Karpas-422 (cell line): Measurements from ENCODE around the gene PSMA4. TPM values are rescaled to one million over a fixed set of nuclear protein-coding genes. Genes with fewer than 3 reads are reported as not detected.

Experiments used
- DNase-seq: peaks from one replicate; pipeline ENCODE4 v3.0.0-alpha.2; 2015
- H2AFZ ChIP-seq: fragments of 200-600 bp; sonication (generic); 2 replicates; pipeline ENCODE4 v1.6.1; 2014; ENCODE audit warnings: antibody characterized with exemption, low read length, mixed read lengths
- H3K27ac ChIP-seq: fragments of 200-600 bp; sonication (generic); 2 replicates; pipeline ENCODE4 v1.5.1; 2014; ENCODE audit warnings: mild to moderate bottlenecking, low read length, moderate library complexity
- H3K27me3 ChIP-seq: fragments of 200-600 bp; sonication (generic); 2 replicates; pipeline ENCODE4 v1.6.1; 2014; ENCODE audit warnings: low read length, mixed read lengths
- H3K36me3 ChIP-seq: fragments of 200-600 bp; sonication (generic); 2 replicates; pipeline ENCODE4 v1.6.1; 2014; ENCODE audit warnings: low read length, mixed read lengths; ENCODE audit not compliant: insufficient read depth
- H3K4me1 ChIP-seq: fragments of 200-600 bp; sonication (generic); 2 replicates; pipeline ENCODE4 v1.6.1; 2014; ENCODE audit warnings: mild to moderate bottlenecking, low read length, mixed read lengths
- H3K4me2 ChIP-seq: fragments of 200-600 bp; sonication (generic); 2 replicates; pipeline ENCODE4 v1.6.1; 2014; ENCODE audit warnings: low read length, low read depth, mild to moderate bottlenecking; ENCODE audit not compliant: poor library complexity, severe bottlenecking
- H3K4me3 ChIP-seq: fragments of 200-600 bp; sonication (generic); 2 replicates; pipeline ENCODE4 v1.5.1; 2014; ENCODE audit warnings: mild to moderate bottlenecking, antibody characterized with exemption, low read length, mixed read lengths
- H3K79me2 ChIP-seq: fragments of 200-600 bp; sonication (generic); 2 replicates; pipeline ENCODE4 v1.6.1; 2014; ENCODE audit warnings: mild to moderate bottlenecking, low read length, mixed read lengths
- H3K9ac ChIP-seq: fragments of 200-600 bp; sonication (generic); 2 replicates; pipeline ENCODE4 v1.6.0; 2014; ENCODE audit warnings: low read length
- H3K9me2 ChIP-seq: fragments of 200-600 bp; sonication (generic), shearing (Covaris generic); replicated peaks from 2 replicates; pipeline ENCODE4 v1.6.0; 2014; ENCODE audit warnings: mild to moderate bottlenecking, low read length, moderate library complexity; ENCODE audit not compliant: insufficient read depth
- H3K9me3 ChIP-seq: fragments of 300-700, 200-600 bp; sonication (generic); 2 replicates; pipeline ENCODE4 v1.6.1; 2014; ENCODE audit warnings: low read length, mixed read lengths
- H4K20me1 ChIP-seq: fragments of 200-600 bp; sonication (generic); 2 replicates; pipeline ENCODE4 v1.6.1; 2014; ENCODE audit warnings: mild to moderate bottlenecking, antibody characterized with exemption, low read length, low read depth; ENCODE audit not compliant: insufficient read depth
- total RNA-seq: library from RNA; depleted of rRNA; stranded (reverse); fragments of >200 nt; shearing (Covaris generic); gene quantifications from 2 replicates; pipeline ENCODE4 v1.2.3, GENCODE V29; 2014; ENCODE audit warnings: low replicate concordance; rRNA removed

The PSMA4 gene
- total RNA-seq = 137 and 197 TPM in 2 replicates

DNA sequence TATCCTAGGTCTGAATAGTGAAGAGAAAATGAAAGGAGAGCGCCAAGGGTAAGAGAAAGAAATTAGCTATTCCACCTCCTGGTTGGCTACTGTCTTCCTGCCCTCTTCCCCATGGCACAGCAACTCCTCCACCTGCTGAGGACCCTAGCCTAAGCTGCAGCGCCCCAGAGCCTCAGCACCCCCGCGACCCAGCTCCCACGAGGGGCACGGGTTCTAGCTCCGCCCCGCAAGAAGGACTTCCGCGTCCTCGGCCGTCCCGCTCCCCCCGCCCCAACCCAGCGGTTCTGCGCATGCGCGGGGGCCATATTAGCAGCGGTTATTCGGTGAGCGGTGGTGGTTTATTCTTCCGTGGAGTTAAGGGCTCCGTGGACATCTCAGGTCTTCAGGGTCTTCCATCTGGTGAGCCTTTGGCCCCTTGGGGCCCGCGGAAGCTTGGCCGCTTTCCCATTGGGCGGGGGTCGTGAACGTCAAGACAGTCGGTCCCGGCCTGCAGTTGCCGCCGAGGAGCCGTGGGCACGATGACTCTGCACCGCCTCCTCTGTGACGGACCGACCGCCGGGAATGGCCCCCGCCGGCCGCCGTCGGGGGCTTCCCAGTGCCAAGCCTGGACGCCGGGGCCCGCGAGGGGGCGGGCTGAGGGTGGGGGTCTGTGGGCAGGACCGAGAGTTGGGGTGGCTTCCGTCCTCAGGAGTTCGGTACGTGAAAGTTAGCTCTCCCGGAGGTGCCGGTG is at the start of gene PSMA4:
PSMA4 (plus strand) TSS at position 304 of the 730 bp plus-strand sequence. CDS start 1,484 bp downstream, outside the sequence.
- Histone ChIP-seq H3K79me2 (peaks cover 30% of the 10 kb centered on the region), H3K36me3 (peaks cover 30% of the 10 kb centered on the region), H4K20me1 (peaks cover 10% of the 10 kb centered on the region; the same call in 1 of the 2 replicates), H3K9me2 (no peaks in the 10 kb centered on the region), H3K9ac (peak within 1 kb of the TSS; percentile 83), H3K4me1 (peaks cover 17% of the 10 kb centered on the region), H3K4me2 (peak within 1 kb of the TSS; percentile 85), H3K27ac (peak within 1 kb of the TSS; percentile 56; the same call in 1 of the 2 replicates), H3K4me3 (peak within 1 kb of the TSS; percentile 86), H3K9me3 (no peaks in the 10 kb centered on the region), H3K27me3 (no peaks in the 10 kb centered on the region), H2AFZ (peak within 1 kb of the TSS; percentile 51)
- peak; percentile 97 for DNase-seq

DNA sequence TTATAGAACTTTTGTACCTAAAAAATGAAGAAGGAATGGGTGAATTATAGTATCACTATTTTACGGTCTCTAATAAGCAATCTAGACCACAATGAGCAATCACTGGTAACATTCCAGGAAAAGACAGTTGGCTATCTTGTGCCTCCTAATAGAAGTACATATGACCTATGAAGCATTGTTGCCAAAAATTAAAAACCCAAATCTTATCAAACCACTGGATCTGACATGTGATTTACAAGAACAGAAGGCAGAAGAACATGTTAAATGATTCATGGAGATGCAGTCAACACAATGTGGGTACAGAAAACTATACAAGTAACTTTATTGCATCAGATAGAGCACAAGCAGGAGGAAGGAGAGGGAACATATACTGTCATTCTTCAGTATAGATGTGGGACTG is 47.4 kb upstream of the PSMA4 start:
- Histone ChIP-seq H3K9me3 (no peaks in the 10 kb centered on the region), H3K79me2 (0 out of 2 replicates have a peak, but pooled peaks cover 3% of the 10 kb centered on the region), H3K27me3 (no peaks in the 10 kb centered on the region), H3K9ac (no peak overlapping the region), H3K4me3 (no peak overlapping the region), H3K27ac (no peak overlapping the region), H3K4me1 (no peaks in the 10 kb centered on the region), H2AFZ (no peak overlapping the region), H3K9me2 (no peaks in the 10 kb centered on the region), H3K4me2 (no peak overlapping the region), H4K20me1 (no peaks in the 10 kb centered on the region), H3K36me3 (peaks cover 56% of the 10 kb centered on the region; the same call in 1 of the 2 replicates)
- no peak for DNase-seq

DNA sequence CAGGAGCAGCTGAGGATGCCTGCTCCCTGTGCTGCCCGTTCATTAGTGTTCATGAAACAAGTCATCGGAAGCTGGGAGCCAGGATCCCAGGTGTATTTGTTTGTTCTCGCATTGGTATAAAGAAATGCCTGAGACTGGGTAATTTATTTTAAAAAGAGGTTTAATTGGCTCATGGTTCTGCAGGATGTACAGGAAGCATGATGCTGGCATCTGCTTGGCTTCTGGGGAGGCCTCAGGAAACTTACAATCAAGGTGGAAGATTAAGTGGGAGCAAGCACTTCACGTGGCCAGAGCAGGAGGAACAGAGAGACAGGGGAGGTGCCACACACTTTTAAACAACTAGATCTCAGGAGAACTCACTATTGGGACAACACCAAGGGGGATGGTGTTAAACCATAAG is 38.4 kb upstream of the PSMA4 start:
- Histone ChIP-seq H2AFZ (no peak overlapping the region), H4K20me1 (peaks cover 4% of the 10 kb centered on the region; the same call in 1 of the 2 replicates), H3K9me3 (no peaks in the 10 kb centered on the region), H3K4me1 (peaks cover under 1% of the 10 kb centered on the region; the same call in 1 of the 2 replicates), H3K79me2 (no peaks in the 10 kb centered on the region), H3K36me3 (peaks cover 37% of the 10 kb centered on the region), H3K27ac (no peak overlapping the region), H3K4me2 (no peak overlapping the region), H3K9ac (no peak overlapping the region), H3K4me3 (no peak overlapping the region), H3K9me2 (no peaks in the 10 kb centered on the region), H3K27me3 (no peaks in the 10 kb centered on the region)
- DNase-seq = no peak

DNA sequence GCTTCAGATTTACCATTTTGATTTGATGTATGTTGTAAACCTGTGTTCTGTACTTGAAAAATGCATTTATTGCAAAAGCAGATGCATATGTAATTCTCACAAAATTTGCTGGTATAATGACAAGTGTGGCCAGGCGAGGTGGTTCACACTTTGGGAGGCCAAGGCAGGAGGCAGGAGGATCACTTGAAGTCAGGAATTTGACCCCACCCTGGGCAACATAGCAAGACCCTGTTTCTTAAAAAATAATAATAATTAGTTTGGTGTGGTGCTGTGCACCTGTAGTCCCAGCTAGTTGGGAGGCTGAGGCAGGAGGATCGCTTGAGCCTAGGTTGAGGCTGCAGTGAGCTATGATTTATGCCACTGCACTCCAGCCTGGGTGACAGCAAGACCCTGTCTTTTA is 37.6 kb upstream of the PSMA4 start:
- Histone ChIP-seq H3K9me2 (no peaks in the 10 kb centered on the region), H3K27ac (no peak overlapping the region), H3K27me3 (no peaks in the 10 kb centered on the region), H3K9ac (no peak overlapping the region), H3K4me2 (no peak overlapping the region), H3K4me3 (no peak overlapping the region), H2AFZ (no peak overlapping the region), H3K4me1 (peaks cover 3% of the 10 kb centered on the region; the same call in 1 of the 2 replicates), H3K36me3 (peaks cover 29% of the 10 kb centered on the region), H3K9me3 (no peaks in the 10 kb centered on the region), H4K20me1 (peaks cover 4% of the 10 kb centered on the region; the same call in 1 of the 2 replicates), H3K79me2 (no peaks in the 10 kb centered on the region)
- DNase-seq = peak; percentile 25

DNA sequence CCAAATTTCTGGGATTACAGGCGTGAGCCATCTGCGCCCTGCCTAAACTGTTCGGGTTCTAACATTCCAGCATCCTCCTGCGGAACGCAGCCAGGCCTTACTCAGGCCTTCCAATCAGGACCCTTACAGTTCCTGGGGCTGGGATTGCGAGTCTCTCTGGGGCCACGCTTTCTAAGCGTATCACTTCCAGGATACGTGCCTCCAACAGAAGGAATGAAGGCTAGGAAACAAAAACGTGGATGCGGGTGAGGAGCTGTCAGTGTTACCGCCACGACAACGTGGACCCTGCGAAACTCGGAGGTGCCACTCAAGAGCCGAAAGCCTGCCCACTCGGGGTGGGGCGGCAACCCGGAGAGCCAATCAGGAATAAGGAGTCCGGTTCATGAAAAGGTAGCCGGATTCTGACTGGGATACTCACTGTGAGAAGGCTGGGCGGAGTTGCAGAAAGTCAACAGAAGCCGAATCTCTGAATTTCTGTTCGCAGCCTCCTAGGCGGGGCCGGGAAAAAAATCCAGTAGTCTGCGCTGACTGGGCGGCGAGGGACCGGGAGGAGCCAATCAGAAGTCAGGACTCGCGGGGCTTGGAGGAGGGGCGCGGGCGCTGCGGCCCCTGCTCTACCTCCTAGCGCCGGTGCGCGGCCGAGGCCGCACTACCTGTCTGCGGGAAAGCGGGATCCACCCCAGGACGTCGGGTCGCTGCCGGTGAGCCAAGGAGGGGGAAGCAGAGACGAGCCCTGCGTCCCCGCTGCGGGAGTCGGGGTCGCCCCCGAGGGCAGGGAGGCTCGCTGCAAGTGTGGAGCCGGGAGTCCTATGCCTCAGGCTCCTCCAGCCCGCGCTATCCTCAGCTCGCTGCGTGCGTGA is 33.0 kb upstream of the PSMA4 start, which contains the start of gene HYKK:
HYKK (plus strand) TSS at position 607 of the 860 bp plus-strand sequence. CDS start 5,512 bp downstream, outside the sequence.
- H3K36me3 ChIP-seq = no peaks in the 10 kb centered on the region
- H3K9me3 ChIP-seq = no peaks in the 10 kb centered on the region
- no peaks in the 10 kb centered on the region for H3K79me2 ChIP-seq
- peak within 1 kb of the TSS; percentile 74; the same call in 1 of the 2 replicates for H2AFZ ChIP-seq
- peak within 1 kb of the TSS; percentile 67 for H3K4me3 ChIP-seq
- H3K9ac ChIP-seq = peak within 1 kb of the TSS; percentile 61
- H3K9me2 ChIP-seq = no peaks in the 10 kb centered on the region
- no peaks in the 10 kb centered on the region for H4K20me1 ChIP-seq
- H3K4me2 ChIP-seq = peak within 1 kb of the TSS; percentile 67
- no peaks in the 10 kb centered on the region for H3K27me3 ChIP-seq
- H3K27ac ChIP-seq = no peak within 1 kb of the TSS
- peaks cover 8% of the 10 kb centered on the region for H3K4me1 ChIP-seq
- peak; percentile 90 for DNase-seq

DNA sequence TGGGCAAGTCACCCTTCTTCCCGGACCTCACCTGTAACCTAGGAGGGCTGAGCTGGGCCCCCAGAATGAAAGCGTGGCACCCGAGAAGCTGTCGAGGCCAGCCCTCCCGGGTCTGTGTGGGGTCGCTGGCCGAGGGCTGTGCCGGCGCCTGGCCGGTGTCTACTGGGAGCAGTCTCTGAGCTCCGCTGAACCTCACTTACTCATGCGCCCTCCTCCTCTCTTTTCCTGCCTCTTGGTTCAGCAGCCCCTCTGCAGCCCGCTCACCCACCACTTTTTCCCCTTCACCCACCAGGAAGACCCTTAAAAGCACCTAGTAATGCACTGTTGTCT is 32.4 kb upstream of the PSMA4 start:
- Histone ChIP-seq H3K9ac (peak overlapping the region; percentile 61), H2AFZ (peak overlapping the region; percentile 74; the same call in 1 of the 2 replicates), H3K36me3 (no peaks in the 10 kb centered on the region), H3K4me3 (peak overlapping the region; percentile 67), H4K20me1 (no peaks in the 10 kb centered on the region), H3K27ac (no peak overlapping the region), H3K9me2 (no peaks in the 10 kb centered on the region), H3K9me3 (no peaks in the 10 kb centered on the region), H3K4me2 (peak overlapping the region; percentile 67), H3K79me2 (no peaks in the 10 kb centered on the region), H3K4me1 (peaks cover 8% of the 10 kb centered on the region), H3K27me3 (no peaks in the 10 kb centered on the region)
- DNase-seq = no peak

DNA sequence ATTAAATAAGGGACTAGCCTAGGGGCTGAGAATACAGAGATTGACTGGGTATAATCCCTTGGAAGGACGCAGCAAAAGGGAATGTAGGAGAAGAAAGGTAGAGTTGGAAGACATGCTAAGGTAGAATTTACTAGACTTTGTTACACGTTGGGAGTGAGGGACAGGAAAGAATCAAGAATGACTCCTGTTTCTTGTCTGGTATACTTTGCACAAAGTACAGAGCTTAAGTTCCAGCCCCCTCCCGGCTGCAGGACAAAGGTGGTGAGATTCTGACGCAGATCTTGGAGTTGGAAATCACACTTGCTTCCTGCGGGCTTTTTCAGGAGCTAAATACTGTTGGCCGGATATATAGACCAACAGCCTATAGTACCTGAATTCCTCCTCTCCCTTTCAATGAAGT is 32.0 kb upstream of the PSMA4 start:
- peak; percentile 2 for DNase-seq
- peak overlapping the region; percentile 67 for H3K4me2 ChIP-seq
- H3K4me3 ChIP-seq = peak overlapping the region; percentile 67
- H3K9ac ChIP-seq = peak overlapping the region; percentile 61; the same call in 1 of the 2 replicates
- H3K79me2 ChIP-seq = no peaks in the 10 kb centered on the region
- H3K27ac ChIP-seq = no peak overlapping the region
- no peaks in the 10 kb centered on the region for H3K27me3 ChIP-seq
- no peaks in the 10 kb centered on the region for H3K9me2 ChIP-seq
- no peaks in the 10 kb centered on the region for H3K36me3 ChIP-seq
- H3K9me3 ChIP-seq = no peaks in the 10 kb centered on the region
- no peaks in the 10 kb centered on the region for H4K20me1 ChIP-seq
- peaks cover 8% of the 10 kb centered on the region for H3K4me1 ChIP-seq
- peak overlapping the region; percentile 74; the same call in 1 of the 2 replicates for H2AFZ ChIP-seq
